ENCODE measurements around the gene TMEM63A.

- TF ChIP-seq CTCF (IDR thresholded peaks at IDR 0.05) (no peak), POLR2A (IDR thresholded peaks at IDR 0.05) (no peak)
These were observed 21.4 kb upstream of the TMEM63A start for GRCh38 chr1:225903623-225904022.

All from uterus (tissue), 2 donors.